GM18858 (cell line): Measurements from ENCODE around the gene OR10S1.
"Not testable (repeated sequence)": the region's sequence is repeated elsewhere in the genome, so short reads cannot be mapped to it uniquely, and the experiment has no call there.

Experiments
- ATAC-seq: cut with Tn5 transposase; IDR thresholded peaks from one replicate; pipeline ENCODE4 v1.9.1; 2021; ENCODE audit not compliant: unreplicated experiment

Gene OR10S1

GRCh38 chr11:123977731-123978347, at the start of gene OR10S1:
TSS of gene OR10S1 (minus strand) at chr11:123977781. CDS start at chr11:123977664, 117 bp downstream.
- ATAC-seq = no peak

GRCh38 chr11:124026498-124026897, 48.9 kb upstream of the OR10S1 start, which contains the start of gene OR10G8:
TSS of gene OR10G8 (plus strand) at chr11:124026798. CDS start at chr11:124029623, 2,825 bp downstream.
- no peak for ATAC-seq

- not testable (repeated sequence) for ATAC-seq
Observed at GRCh38 chr11:124015837-124016236, 38.3 kb upstream of the OR10S1 start.

- ATAC-seq = no peak
Observed at GRCh38 chr11:124012697-124013096, 35.1 kb upstream of the OR10S1 start, which contains the start of gene OR10G4. TSS of gene OR10G4 (plus strand) at chr11:124012997. CDS start at chr11:124015575, 2,578 bp downstream.

GRCh38 chr11:123995119-123995518, 17.5 kb upstream of the OR10S1 start, which contains the start of gene OR10G6:
TSS of gene OR10G6 (minus strand) at chr11:123995161. CDS start at chr11:123995161, 0 bp downstream.
- no peak for ATAC-seq

GRCh38 chr11:123979311-123979710, 1.7 kb upstream of the OR10S1 start:
- ATAC-seq = no peak

GRCh38 chr11:123976770-123977560, 616 bp downstream of the OR10S1 start:
- ATAC-seq = no peak

GRCh38 chr11:123973816-123974215, 3.8 kb downstream of the OR10S1 start:
- ATAC-seq = no peak

- ATAC-seq = no peak
Observed at GRCh38 chr11:123956752-123957151, 20.8 kb downstream of the OR10S1 start.

- no peak for ATAC-seq
Observed at GRCh38 chr11:123945132-123945531, 32.4 kb downstream of the OR10S1 start.

GRCh38 chr11:123943738-123944137, 33.8 kb downstream of the OR10S1 start, which contains the start of gene OR6T1:
TSS of gene OR6T1 (minus strand) at chr11:123943838. CDS start at chr11:123943838, 0 bp downstream.
- no peak for ATAC-seq

GRCh38 chr11:123942413-123942812, 35.2 kb downstream of the OR10S1 start:
- ATAC-seq = no peak

GRCh38 chr11:123939317-123939716, 38.3 kb downstream of the OR10S1 start, which contains the start of gene OR4D5:
TSS of gene OR4D5 (plus strand) at chr11:123939617. CDS start at chr11:123939617, 0 bp downstream.
- ATAC-seq = no peak
